GM12891 (cell line): ENCODE data around the gene TMEM132D.

Experiments
- DNase-seq: peaks from one replicate; pipeline ENCODE4 v3.0.0; 2011; ENCODE audit warnings: low spot score; ENCODE audit not compliant: insufficient read length
- FAIRE-seq: peaks from 2 replicates; lab custom pipeline; 2011; peaks lifted over from hg19 to GRCh38; lab: Jason Lieb, UNC
- PAX5 ChIP-seq: IDR thresholded peaks from 2 replicates; pipeline ENCODE4 v1.6.1; 2011; ENCODE audit warnings: low read length, moderate library complexity, mild to moderate bottlenecking; ENCODE audit not compliant: insufficient read depth, severe bottlenecking
- POLR2A ChIP-seq: IDR thresholded peaks from 2 replicates; pipeline ENCODE4 v1.6.1; 2011; ENCODE audit warnings: low read depth, low read length, control low read depth
- POLR2AphosphoS5 ChIP-seq: IDR thresholded peaks from 2 replicates; pipeline ENCODE4 v1.6.1; 2011; ENCODE audit warnings: low read depth, low read length, control low read depth
- POU2F2 ChIP-seq: IDR thresholded peaks from 2 replicates; pipeline ENCODE4 v1.6.1; 2011; ENCODE audit warnings: low read depth, mild to moderate bottlenecking, control low read depth, low read length, moderate library complexity
- SPI1 ChIP-seq: IDR thresholded peaks from 2 replicates; pipeline ENCODE4 v1.6.1; 2011; ENCODE audit warnings: low read depth, low read length, control low read depth
- TAF1 ChIP-seq: IDR thresholded peaks from 2 replicates; pipeline ENCODE4 v1.6.1; 2011; ENCODE audit warnings: low read depth, low read length, control low read depth

The TMEM132D gene

GRCh38 chr12:129827866-129828384, 75.9 kb downstream of the TMEM132D start:
- TF ChIP-seq SPI1 (no peak), POLR2A (no peak), POLR2AphosphoS5 (no peak), POU2F2 (no peak), PAX5 (no peak), TAF1 (no peak)
- FAIRE-seq (no peak), DNase-seq (no peak)

DNA sequence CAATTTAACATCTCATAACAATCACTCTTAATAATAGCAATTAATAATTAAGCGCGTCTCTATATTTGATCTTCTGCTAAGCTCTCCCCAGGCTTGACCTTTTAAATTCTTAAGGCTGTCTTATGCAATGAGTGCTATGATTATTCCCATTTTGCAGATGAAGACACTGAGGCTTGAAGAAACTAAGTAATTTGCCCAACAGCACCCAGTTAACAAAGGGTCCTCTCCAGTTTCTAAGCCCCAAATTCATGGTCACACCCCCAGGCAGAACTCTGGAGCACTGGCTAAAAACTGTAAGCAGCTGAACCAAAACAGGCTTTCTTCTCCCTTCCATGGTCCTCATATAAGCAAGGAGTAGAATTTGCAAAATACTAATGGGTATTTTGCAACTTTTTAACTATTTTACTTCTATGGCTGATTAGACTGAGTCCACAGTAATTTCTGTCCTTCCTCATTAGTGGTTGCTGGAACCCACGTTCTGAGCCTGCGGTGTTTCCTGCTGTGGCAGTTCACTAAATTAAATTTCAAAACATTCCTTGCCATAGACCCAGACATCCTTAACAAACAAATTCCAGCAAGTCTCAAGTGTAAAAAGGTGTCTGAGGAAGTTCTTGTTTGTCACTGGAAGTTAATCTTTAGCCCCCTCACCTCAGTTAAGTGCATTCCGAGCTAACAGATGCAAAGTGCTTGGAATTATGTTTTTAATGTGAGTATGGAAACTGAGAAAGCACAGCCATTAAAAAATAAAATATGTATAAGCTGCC, 76.5 kb downstream of the TMEM132D start:
- FAIRE-seq (no peak), DNase-seq (no peak)
- TF ChIP-seq TAF1 (no peak), POU2F2 (no peak), POLR2AphosphoS5 (no peak), SPI1 (no peak), PAX5 (no peak), POLR2A (no peak)

- TF ChIP-seq SPI1, result no peak
- TF ChIP-seq POLR2A, result no peak
- TF ChIP-seq TAF1, result no peak
- FAIRE-seq, result no peak
Observed at GRCh38 chr12:129826273-129826672, 77.6 kb downstream of the TMEM132D start.

DNA sequence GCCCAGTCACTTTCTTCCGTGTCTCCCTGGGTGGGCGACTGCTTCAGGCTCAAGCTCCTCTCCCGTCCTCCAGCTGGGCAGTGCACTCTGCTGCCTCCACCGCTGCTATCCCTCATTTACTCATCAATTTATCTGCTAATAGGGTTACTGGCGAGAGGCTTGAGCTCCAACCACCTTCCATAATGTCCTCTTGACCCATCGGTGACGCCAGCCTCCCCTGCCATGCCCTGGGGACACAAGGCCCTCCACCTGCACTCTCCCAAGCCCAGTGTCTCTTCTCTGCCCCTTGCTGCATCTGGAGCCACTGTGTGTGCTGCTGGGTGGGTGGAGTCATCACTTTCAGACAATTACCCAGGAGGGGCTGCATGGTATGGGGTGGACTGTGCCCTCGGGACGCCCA, 78.5 kb downstream of the TMEM132D start:
- FAIRE-seq (no peak), DNase-seq (no peak)
- TF ChIP-seq POU2F2, result no peak
- no peak for TF ChIP-seq POLR2A
- TF ChIP-seq POLR2AphosphoS5, result no peak
- no peak for TF ChIP-seq TAF1
- no peak for TF ChIP-seq PAX5
- no peak for TF ChIP-seq SPI1

More at GRCh38 chr12:129826273-129826672, 77.6 kb downstream of the TMEM132D start:
- DNase-seq, result no peak

DNA sequence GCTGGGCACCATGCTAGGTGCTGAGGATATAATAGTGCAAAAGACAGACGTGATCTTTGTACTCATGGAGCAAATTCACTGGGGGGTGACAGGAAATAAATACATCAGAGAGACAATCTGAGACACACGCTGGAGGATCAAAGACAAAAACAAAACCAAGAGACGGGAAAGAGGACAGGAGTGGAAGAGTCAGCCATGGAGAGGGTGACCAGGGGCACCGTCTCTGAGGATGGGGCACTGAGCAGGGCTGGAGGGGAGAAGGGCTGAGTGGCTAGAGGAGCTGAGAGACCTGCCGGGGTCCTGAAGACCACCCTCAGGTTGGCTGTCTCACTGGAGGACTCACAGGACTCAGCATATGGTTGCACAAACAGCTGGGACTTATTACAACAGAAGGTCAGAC, 81.9 kb downstream of the TMEM132D start:
- DNase-seq (no peak), FAIRE-seq (no peak)
- TF ChIP-seq POLR2AphosphoS5, result no peak
- TF ChIP-seq POLR2A, result no peak
- no peak for TF ChIP-seq TAF1
- TF ChIP-seq POU2F2, result no peak
- no peak for TF ChIP-seq SPI1

DNA sequence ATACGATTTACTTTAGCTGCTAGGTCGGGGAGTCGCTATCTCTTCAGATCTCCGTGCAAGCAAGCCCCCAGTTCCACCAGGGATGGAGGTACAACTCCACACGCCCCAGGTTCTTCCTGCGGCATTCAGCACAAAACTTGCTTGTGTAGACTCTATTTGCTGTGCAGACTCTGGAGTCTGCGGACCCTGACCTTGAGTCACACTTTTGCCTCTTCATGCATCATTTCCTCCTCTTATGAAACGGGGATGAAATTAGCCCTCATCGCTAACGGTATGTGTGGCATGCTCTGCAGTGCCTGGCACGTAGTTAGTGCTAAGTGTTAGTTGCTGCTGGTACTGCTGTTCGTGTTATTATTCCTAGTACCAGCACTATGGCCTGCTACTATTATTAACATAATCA, 84.4 kb downstream of the TMEM132D start:
- FAIRE-seq, result no peak
- TF ChIP-seq POLR2AphosphoS5, result no peak
- TF ChIP-seq POLR2A, result no peak
- TF ChIP-seq SPI1, result no peak
- no peak for TF ChIP-seq PAX5
- TF ChIP-seq POU2F2, result no peak
- no peak for TF ChIP-seq TAF1
- DNase-seq, result no peak

- DNase-seq, result no peak
- no peak for TF ChIP-seq SPI1
- TF ChIP-seq PAX5, result no peak
- TF ChIP-seq POLR2AphosphoS5, result no peak
- no peak for FAIRE-seq
Observed at GRCh38 chr12:129815846-129816245, 88.0 kb downstream of the TMEM132D start.

- DNase-seq, result no peak
- TF ChIP-seq POU2F2, result no peak
- TF ChIP-seq PAX5, result no peak
- TF ChIP-seq TAF1, result no peak
- no peak for TF ChIP-seq POLR2AphosphoS5
- TF ChIP-seq POLR2A, result no peak
- FAIRE-seq, result no peak
Observed at GRCh38 chr12:129811963-129812362, 91.9 kb downstream of the TMEM132D start.

DNA sequence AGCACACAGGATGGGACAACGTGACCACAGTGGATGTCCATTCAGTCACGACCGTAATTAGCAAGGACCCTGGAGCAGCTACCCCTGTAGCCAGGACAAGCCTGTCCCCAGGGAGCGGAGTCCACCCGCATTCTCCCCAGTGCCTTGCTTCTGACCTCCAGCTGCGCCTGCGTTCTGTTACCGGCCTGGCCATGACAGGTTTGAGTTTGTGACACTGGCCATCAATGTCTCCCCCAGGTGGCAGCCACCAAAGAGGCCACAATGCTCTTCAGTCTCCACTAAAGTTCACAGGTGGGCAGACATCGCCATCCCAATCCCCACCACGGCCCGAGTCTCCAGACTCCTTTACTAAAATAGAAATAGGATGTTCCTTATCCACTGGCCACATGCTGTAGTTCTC, 96.7 kb downstream of the TMEM132D start:
- DNase-seq (no peak), FAIRE-seq (no peak)
- no peak for TF ChIP-seq TAF1
- no peak for TF ChIP-seq POU2F2
- no peak for TF ChIP-seq SPI1
- no peak for TF ChIP-seq PAX5
- TF ChIP-seq POLR2AphosphoS5, result no peak

GRCh38 chr12:129791396-129791795, 112.4 kb downstream of the TMEM132D start:
- TF ChIP-seq POU2F2 (no peak), TAF1 (no peak), PAX5 (no peak), SPI1 (no peak), POLR2AphosphoS5 (no peak), POLR2A (no peak)
- DNase-seq, result no peak
- no peak for FAIRE-seq
